Neural progenitor cell (in vitro differentiated cells): ENCODE results near the gene ZIC4.

ENCODE experiments used
- EZH2 ChIP-seq: fragments of 200-600 bp; sonication (generic); IDR thresholded peaks from 2 replicates; pipeline ENCODE4 v1.6.1; 2017; ENCODE audit warnings: antibody characterized with exemption, mild to moderate bottlenecking, moderate library complexity
- EZH2phosphoT487 ChIP-seq: fragments of 200-600 bp; sonication (generic); IDR thresholded peaks from 2 replicates; pipeline ENCODE4 v1.6.1; 2017; ENCODE audit warnings: antibody characterized with exemption
- TF ChIP-seq, protein P1 (sequence below): fragments of 200-600 bp; sonication (generic); IDR thresholded peaks from 2 replicates; pipeline ENCODE4 v1.5.1; 2017; ENCODE audit warnings: antibody characterized with exemption, mild to moderate bottlenecking

DNA sequence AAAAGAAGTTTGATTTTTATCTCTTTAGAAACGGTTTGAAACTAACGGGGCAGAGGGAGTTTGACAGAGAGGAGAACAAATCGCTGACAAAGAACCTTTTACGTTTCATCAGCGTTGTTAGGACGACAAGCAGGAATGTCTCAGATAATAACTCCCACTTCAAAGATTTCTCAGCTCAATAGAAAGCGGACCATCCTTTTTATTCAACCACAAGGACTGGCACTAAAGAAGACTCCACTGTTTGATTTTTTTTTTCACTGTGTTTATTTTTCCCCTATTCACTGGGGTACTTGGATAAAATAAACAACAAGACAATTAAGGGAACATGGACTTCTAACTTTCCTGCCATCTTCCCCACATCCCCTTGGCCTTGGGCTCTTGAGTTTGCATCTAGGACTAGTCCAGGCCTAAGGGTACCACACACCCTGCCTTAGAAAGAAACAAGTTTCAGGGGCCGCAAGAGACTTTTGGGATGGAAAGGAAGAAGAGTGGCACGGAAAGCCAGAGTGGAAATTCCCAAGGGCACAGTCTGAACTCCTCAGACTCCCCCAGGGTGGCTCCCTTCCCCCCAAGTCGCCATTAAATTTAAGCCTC lies 19.0 kb downstream of the ZIC4 start:
- TF ChIP-seq, protein P1, sequence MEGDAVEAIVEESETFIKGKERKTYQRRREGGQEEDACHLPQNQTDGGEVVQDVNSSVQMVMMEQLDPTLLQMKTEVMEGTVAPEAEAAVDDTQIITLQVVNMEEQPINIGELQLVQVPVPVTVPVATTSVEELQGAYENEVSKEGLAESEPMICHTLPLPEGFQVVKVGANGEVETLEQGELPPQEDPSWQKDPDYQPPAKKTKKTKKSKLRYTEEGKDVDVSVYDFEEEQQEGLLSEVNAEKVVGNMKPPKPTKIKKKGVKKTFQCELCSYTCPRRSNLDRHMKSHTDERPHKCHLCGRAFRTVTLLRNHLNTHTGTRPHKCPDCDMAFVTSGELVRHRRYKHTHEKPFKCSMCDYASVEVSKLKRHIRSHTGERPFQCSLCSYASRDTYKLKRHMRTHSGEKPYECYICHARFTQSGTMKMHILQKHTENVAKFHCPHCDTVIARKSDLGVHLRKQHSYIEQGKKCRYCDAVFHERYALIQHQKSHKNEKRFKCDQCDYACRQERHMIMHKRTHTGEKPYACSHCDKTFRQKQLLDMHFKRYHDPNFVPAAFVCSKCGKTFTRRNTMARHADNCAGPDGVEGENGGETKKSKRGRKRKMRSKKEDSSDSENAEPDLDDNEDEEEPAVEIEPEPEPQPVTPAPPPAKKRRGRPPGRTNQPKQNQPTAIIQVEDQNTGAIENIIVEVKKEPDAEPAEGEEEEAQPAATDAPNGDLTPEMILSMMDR, result no peak
- TF ChIP-seq EZH2phosphoT487, result no peak
- TF ChIP-seq EZH2, result no peak
